Gastroesophageal sphincter (tissue), 3 donors: ENCODE data around the gene ZIC4.

ENCODE experiments used
- EP300 ChIP-seq: sonication (generic); formaldehyde crosslinking; IDR thresholded peaks from one replicate; pipeline ENCODE4 v1.6.1; 2017; ENCODE audit warnings: antibody characterized with exemption, mild to moderate bottlenecking
- TF ChIP-seq, protein P1 (sequence below), 4 experiments: fragments of 200-600 bp in 2 of 4; fragments of 450-650 bp in 2 of 4; sonication (generic) in 1 of 4; IDR thresholded peaks; one replicate each; pipeline ENCODE4 v1.5.1; 2017 to 2019; ENCODE audit warnings: antibody characterized with exemption in 4 of 4, mild to moderate bottlenecking in 2 of 4, moderate library complexity in 2 of 4

DNA sequence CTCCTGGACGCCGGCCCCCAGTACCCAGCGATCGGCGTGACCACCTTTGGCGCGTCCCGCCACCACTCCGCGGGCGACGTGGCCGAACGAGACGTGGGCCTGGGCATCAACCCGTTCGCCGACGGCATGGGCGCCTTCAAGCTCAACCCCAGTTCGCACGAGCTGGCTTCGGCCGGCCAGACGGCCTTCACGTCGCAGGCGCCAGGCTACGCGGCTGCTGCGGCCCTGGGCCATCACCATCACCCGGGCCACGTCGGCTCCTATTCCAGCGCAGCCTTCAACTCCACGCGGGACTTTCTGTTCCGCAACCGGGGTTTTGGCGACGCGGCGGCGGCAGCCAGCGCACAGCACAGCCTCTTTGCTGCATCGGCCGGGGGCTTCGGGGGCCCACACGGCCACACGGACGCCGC, 3.8 kb upstream of the ZIC4 start:
- TF ChIP-seq, protein P1, sequence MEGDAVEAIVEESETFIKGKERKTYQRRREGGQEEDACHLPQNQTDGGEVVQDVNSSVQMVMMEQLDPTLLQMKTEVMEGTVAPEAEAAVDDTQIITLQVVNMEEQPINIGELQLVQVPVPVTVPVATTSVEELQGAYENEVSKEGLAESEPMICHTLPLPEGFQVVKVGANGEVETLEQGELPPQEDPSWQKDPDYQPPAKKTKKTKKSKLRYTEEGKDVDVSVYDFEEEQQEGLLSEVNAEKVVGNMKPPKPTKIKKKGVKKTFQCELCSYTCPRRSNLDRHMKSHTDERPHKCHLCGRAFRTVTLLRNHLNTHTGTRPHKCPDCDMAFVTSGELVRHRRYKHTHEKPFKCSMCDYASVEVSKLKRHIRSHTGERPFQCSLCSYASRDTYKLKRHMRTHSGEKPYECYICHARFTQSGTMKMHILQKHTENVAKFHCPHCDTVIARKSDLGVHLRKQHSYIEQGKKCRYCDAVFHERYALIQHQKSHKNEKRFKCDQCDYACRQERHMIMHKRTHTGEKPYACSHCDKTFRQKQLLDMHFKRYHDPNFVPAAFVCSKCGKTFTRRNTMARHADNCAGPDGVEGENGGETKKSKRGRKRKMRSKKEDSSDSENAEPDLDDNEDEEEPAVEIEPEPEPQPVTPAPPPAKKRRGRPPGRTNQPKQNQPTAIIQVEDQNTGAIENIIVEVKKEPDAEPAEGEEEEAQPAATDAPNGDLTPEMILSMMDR (IDR thresholded peaks at IDR 0.05), result no peak
- no peak for TF ChIP-seq EP300
